COR-L47 (cell line): ENCODE data around the gene ZNF644.
"Not testable (repeated sequence)": the region's sequence is repeated elsewhere in the genome, so short reads cannot be mapped to it uniquely, and the experiment has no call there.

Experiments used
- DNase-seq: peaks from one replicate; lab custom pipeline; 2025; lab: John Stamatoyannopoulos, UW

ZNF644 gene

GRCh38 chr1:91021686-91022517 lies at the start of gene ZNF644:
TSS of gene ZNF644 (minus strand) at chr1:91022035. CDS start at chr1:90982353, 39,682 bp downstream.
- peak; percentile 90 for DNase-seq

- no peak for DNase-seq
Observed at GRCh38 chr1:91070298-91070697, 48.5 kb upstream of the ZNF644 start.

- DNase-seq = no peak
Observed at GRCh38 chr1:91066538-91066937, 44.7 kb upstream of the ZNF644 start.

DNA sequence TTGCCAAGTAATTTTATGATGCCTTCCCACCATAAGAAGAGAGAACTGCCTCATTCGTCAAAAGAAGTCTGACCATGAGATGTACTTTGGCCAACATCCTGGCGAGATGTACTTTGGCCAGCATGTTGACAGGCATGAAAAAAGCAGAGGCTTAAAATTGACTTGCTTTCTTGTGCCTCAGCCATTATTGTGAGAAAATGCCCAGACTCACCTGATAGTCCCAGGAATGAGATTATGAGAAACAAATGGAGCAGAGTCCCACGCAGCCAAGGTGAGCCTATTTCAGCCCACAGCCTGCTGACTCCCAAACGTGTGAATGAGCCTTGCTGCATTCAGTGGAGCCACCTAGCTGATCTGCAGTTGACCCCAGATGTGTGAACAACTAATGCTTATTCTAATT lies 43.5 kb upstream of the ZNF644 start:
- DNase-seq = no peak

DNA sequence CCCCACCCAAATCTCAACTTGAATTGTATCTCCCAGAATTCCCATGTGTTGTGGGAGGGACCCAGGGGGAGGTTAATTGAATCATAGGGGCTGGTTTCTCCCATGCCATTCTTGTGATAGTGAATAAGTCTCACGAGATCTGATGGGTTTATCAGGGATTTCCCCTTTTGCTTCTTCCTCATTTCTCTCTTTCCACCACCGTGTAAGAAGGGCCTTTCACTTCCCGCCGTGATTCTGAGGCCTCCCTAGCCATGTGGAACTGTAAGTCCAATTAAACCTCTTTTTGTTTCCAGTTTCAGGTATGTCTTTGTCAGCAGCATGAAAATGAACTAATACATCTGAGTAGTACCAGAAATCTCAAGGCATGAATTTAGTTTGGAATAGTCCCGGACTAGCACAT lies 41.6 kb upstream of the ZNF644 start:
- DNase-seq = not testable (repeated sequence)

GRCh38 chr1:91059157-91059556 lies 37.3 kb upstream of the ZNF644 start:
- DNase-seq = no peak

GRCh38 chr1:91057784-91058183 lies 35.9 kb upstream of the ZNF644 start:
- no peak for DNase-seq

DNA sequence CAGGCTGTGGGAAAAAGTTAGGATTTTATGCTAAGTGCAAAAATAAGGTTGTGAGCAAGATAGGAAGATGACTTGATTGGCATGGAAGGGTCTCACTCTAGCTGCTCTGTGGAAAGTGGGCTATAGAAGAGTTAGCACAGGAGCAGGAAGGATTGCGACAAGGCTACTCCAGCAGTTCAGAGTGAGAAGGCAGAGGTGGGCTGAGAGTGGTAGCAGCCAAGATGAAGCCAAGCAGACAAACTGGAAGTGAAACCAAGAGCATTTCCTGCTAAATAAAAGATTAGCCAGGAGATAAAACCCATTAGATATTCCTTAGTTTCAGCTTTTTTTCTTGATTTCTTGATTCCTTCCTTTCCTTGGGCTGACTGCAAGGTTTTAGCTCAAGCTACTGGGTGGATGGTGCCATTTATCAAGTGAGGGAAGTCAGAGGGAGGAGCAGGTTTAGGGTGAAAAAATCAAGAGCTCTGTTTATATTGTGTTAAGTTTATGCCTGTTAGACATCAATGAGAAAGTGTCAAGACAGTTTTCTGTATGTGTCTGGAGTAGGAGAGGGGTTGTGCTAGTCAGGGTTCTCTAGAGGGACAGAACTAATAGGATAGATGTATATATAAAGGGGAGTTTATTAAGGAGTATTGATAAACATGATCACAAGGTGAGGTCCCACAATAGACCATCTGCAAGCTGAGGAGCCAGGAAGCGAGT lies 33.1 kb upstream of the ZNF644 start:
- no peak for DNase-seq

DNA sequence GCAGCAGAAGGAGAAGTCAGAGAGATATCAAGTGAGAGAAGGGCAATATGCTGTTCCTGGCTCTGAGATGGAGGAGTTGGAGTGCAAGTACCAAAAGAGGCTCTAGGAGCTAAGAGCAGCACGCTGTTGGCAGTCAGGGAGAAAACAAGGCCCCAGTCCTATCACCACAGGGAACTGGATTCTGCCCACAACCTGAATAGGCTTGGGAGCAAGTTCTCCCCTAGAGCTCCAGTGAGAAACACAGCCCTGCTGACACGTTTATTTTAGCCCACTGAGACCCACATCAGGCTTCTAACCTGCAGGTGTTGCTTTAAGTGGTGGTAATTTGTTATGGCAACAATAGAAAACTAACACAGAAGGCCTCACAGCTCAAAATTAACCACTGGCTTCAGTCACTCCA lies 31.8 kb upstream of the ZNF644 start:
- DNase-seq = peak; percentile 67

- not testable (repeated sequence) for DNase-seq
Observed at GRCh38 chr1:91049551-91049950, 27.7 kb upstream of the ZNF644 start.

DNA sequence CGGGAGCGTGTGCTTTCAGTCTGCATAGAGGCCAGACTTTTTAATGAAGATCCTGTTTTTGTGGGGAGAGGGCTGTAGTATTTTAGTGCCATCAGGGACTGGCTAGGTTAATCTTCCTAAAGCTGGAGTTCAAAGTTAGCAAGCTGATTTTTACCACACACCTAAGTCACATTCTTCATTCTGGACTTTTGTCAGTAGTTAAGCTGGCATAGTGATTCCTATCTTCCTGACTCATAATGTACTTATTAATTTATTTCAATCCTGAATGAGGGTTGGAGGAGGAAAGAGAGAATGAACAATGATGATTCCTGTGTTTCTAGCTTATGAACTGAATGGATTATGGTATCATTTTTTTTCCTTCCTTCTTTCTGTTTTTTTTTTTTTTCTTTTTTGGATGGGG lies 24.9 kb upstream of the ZNF644 start:
- DNase-seq = no peak

DNA sequence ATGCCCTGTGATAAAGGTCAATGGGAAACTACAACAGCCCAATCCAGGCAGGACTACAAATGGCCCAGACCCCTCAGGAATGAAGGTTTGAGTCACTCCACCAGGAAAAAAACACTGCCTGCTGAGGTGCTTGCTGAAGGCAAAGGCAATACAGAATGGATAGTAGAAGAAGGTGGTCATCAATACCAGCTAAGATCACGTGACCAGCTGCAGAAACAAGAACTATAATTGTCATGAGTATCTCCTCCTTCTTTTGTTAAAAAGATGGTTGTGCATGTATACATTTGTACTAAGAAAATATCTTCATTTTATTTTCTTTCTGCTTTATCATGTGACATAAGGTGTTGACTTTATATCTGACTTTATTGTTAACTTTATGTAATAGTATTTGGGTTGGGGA lies 23.4 kb upstream of the ZNF644 start:
- no peak for DNase-seq

- DNase-seq = not testable (repeated sequence)
Observed at GRCh38 chr1:91044776-91045175, 22.9 kb upstream of the ZNF644 start.

GRCh38 chr1:91042372-91042771 lies 20.5 kb upstream of the ZNF644 start:
- DNase-seq = not testable (repeated sequence)

GRCh38 chr1:91038582-91038981 lies 16.7 kb upstream of the ZNF644 start:
- no peak for DNase-seq

- no peak for DNase-seq
Observed at GRCh38 chr1:91036894-91037829, 15.3 kb upstream of the ZNF644 start.

DNA sequence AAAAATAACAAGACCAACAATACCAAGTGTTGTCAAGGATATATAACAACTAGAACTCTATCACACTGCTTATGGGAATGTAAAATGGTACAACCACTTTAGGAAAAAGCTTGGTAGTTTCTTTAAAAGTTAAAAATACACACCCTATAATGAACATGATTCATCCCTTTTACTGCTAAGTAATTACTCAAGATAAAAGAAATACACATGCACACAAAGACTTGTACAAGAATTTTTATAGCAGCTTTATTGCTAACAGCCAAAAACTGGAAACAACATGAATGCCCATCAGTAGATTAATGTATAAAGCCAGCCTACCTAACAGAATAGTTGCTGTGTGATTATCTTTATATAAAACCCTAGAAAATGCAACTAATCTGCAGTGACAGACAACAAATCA lies 10.5 kb upstream of the ZNF644 start:
- DNase-seq = no peak

GRCh38 chr1:91031081-91031480 lies 9.2 kb upstream of the ZNF644 start:
- no peak for DNase-seq

DNA sequence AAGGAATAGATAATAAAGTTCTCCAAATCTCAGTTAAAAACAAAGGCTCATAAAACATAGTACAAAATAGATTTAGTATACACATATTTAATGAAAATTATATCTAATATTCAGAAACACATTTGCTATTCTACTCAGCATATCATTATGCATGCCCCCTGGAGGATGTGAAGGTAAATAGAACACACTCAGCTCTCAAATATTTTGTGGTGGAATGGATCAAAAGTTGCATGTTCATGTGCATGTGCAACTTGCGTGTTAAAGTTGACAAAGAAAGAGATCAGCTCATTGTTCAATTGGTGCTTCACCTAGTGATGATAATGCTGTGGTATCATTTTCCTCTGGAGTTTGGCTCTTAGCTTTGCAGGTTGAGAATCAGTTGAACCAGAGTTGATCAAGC lies 4.9 kb upstream of the ZNF644 start:
- DNase-seq = no peak

DNA sequence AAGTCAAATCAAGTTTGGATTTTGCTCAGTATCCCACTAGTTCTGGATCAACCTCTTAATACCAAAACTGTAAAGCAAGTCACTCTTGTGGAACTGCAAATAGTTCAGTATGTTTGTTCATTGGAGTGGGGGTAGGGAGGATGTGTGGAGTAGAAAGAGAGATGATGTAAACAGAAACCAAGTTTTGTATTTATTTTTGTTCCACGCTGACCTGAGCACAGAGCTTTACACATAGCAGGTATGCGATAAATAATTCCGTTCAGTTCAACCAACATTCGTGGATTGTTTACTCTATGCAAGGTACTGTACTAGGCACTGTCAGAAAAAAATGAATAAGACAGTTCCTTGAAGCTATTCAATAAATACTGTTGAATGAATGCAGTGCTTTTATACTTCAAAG lies 4.5 kb upstream of the ZNF644 start:
- DNase-seq = no peak

DNA sequence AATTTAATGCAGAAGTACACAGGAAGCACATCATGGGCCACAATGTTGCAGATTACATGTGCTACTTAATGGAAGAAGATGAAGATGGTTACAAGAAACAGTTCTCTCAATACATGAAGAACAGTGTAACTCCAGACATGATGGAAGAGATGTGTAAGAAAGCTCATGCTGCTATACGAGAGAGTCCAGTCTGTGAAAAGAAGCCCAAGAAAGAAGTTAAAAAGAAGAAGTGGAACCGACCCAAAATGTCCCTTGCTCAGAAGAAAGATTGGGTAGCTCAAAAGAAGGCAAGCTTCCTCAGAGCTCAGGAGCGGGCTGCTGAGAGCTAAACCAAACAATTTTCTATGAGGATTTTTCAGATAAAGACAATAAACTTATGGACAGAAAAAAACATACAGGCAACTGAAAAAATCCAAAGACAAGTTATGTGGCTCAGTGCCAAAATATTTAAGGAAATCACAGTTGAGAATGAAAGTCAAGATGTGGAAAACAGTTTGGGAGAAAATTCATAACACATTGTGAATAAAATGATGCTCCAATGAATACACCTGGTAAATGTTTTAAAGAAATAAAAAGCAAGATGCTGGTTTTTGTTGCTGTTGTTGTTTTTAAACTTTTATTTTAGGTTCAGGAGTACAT lies 2.8 kb upstream of the ZNF644 start:
- no peak for DNase-seq

- no peak for DNase-seq
Observed at GRCh38 chr1:91022518-91022929, 689 bp upstream of the ZNF644 start.
